Neural cell (in vitro differentiated cells): ENCODE results near the gene LARGE1. TPM values are rescaled to one million over a fixed set of nuclear protein-coding genes. Genes with fewer than 3 reads are reported as not detected.

Source experiments
- H2AFZ ChIP-seq: fragments of 200-600, 300-800 bp; sonication (generic), shearing (Covaris generic); 2 replicates; pipeline ENCODE4 v1.6.0; 2014; ENCODE audit warnings: low read depth, mild to moderate bottlenecking, antibody characterized with exemption, low read length, moderate library complexity
- H3F3A ChIP-seq: fragments of 200-600 bp; shearing (Covaris generic); 2 replicates; pipeline ENCODE4 v1.6.1; 2016; ENCODE audit warnings: mild to moderate bottlenecking, moderate library complexity, mixed read lengths, antibody characterized with exemption, low read length; ENCODE audit not compliant: insufficient read depth, poor library complexity, severe bottlenecking
- H3K27ac ChIP-seq: fragments of 200-600, 300-800 bp; sonication (generic), shearing (Covaris generic); 2 replicates; pipeline ENCODE4 v1.5.1; 2014; ENCODE audit warnings: mild to moderate bottlenecking, low read length, moderate library complexity
- H3K27me3 ChIP-seq: fragments of 300-800, 200-600 bp; sonication (generic), shearing (Covaris generic); 2 replicates; pipeline ENCODE4 v1.6.0; 2014; ENCODE audit warnings: mild to moderate bottlenecking, low read depth, low read length, moderate library complexity; ENCODE audit not compliant: insufficient read depth
- H3K36me3 ChIP-seq: fragments of 300-800, 200-600 bp; sonication (generic), shearing (Covaris generic); 2 replicates; pipeline ENCODE4 v1.5.1; 2014; ENCODE audit warnings: mild to moderate bottlenecking, antibody characterized with exemption, low read length, moderate library complexity; ENCODE audit not compliant: insufficient read depth
- H3K4me2 ChIP-seq: fragments of 300-800, 200-600 bp; sonication (generic), shearing (Covaris generic); 2 replicates; pipeline ENCODE4 v1.6.0; 2014; ENCODE audit warnings: mild to moderate bottlenecking, low read length
- H3K4me3 ChIP-seq: fragments of 300-800, 200-600 bp; sonication (generic), shearing (Covaris generic); 2 replicates; pipeline ENCODE4 v1.5.1; 2014; ENCODE audit warnings: mild to moderate bottlenecking, low read length, moderate library complexity
- H3K79me2 ChIP-seq: fragments of 200-600 bp; shearing (Covaris generic); replicated peaks from 2 replicates; pipeline ENCODE4 v1.6.0; 2014; ENCODE audit warnings: mild to moderate bottlenecking, low read length, moderate library complexity; ENCODE audit not compliant: insufficient read depth
- H3K9ac ChIP-seq: fragments of 300-800, 200-600 bp; sonication (generic), shearing (Covaris generic); 2 replicates; pipeline ENCODE4 v1.6.1; 2016; ENCODE audit warnings: mild to moderate bottlenecking, low read length, mixed read lengths
- H3K9me2 ChIP-seq: fragments of 200-600 bp; shearing (Covaris generic); 2 replicates; pipeline ENCODE4 v1.6.1; 2016; ENCODE audit warnings: mild to moderate bottlenecking, low read length, mixed read lengths; ENCODE audit not compliant: insufficient read depth
- H3K9me3 ChIP-seq: fragments of 200-600, 300-800 bp; sonication (generic), shearing (Covaris generic); 2 replicates; pipeline ENCODE4 v1.6.1; 2016; ENCODE audit warnings: mild to moderate bottlenecking, mixed run types, low read length, moderate library complexity, mixed read lengths
- H4K20me1 ChIP-seq: fragments of 200-600 bp; shearing (Covaris generic); 2 replicates; pipeline ENCODE4 v1.6.1; 2016; ENCODE audit warnings: mild to moderate bottlenecking, mixed run types; ENCODE audit not compliant: insufficient read depth
- CTCF ChIP-seq: fragments of 450-650 bp; IDR thresholded peaks from 2 replicates; pipeline ENCODE4 v1.5.1; 2014; ENCODE audit warnings: antibody characterized with exemption, mild to moderate bottlenecking, moderate library complexity; ENCODE audit not compliant: poor library complexity, severe bottlenecking
- EP300 ChIP-seq: fragments of 450-650 bp; conservative IDR thresholded peaks from 2 replicates; pipeline ENCODE4 v1.6.1; 2014; ENCODE audit warnings: antibody characterized with exemption, mild to moderate bottlenecking, moderate library complexity; ENCODE audit not compliant: poor library complexity, severe bottlenecking
- EZH2 ChIP-seq: fragments of 200-600, 300-800 bp; shearing (Covaris generic), sonication (generic); IDR thresholded peaks from 2 replicates; pipeline ENCODE4 v1.6.1; 2014; ENCODE audit warnings: antibody characterized with exemption, low read length, borderline replicate concordance, mild to moderate bottlenecking; ENCODE audit not compliant: insufficient read depth, poor library complexity, severe bottlenecking
- MXI1 ChIP-seq: fragments of 450-650 bp; conservative IDR thresholded peaks from 2 replicates; pipeline ENCODE4 v1.6.1; 2014; ENCODE audit warnings: antibody characterized with exemption, mild to moderate bottlenecking; ENCODE audit not compliant: poor library complexity, severe bottlenecking
- POLR2AphosphoS5 ChIP-seq: IDR thresholded peaks from 2 replicates; pipeline ENCODE4 v1.6.1; 2012
- RAD21 ChIP-seq: fragments of 450-650 bp; conservative IDR thresholded peaks from 2 replicates; pipeline ENCODE4 v1.6.1; 2014; ENCODE audit warnings: antibody characterized with exemption, mild to moderate bottlenecking, moderate library complexity
- SMC3 ChIP-seq: fragments of 450-650 bp; conservative IDR thresholded peaks from 2 replicates; pipeline ENCODE4 v1.6.1; 2014; ENCODE audit warnings: antibody characterized with exemption, mild to moderate bottlenecking, moderate library complexity; ENCODE audit not compliant: poor library complexity
- TAF1 ChIP-seq: IDR thresholded peaks from 2 replicates; pipeline ENCODE4 v1.6.1; 2012; ENCODE audit warnings: low read depth
- polyA plus RNA-seq: library from polyadenylated mRNA; depleted of rRNA; stranded (reverse); fragments of >200 nt; gene quantifications from 2 replicates; pipeline ENCODE4 v1.2.3, GENCODE V29; 2014
- TF ChIP-seq, protein P1 (sequence below): IDR thresholded peaks from 2 replicates; pipeline ENCODE4 v1.6.1; 2012; ENCODE audit warnings: borderline replicate concordance

The LARGE1 gene
- polyA plus RNA-seq, 1 donor from 2014 or later = 27.5 TPM

GRCh38 chr22:33831651-33832050 is 88.6 kb downstream of the LARGE1 start:
- Histone ChIP-seq H3K79me2 (no peaks in the 10 kb centered on the region), H3F3A (no peaks in the 10 kb centered on the region), H3K4me2 (no peak overlapping the region), H3K9me2 (no peaks in the 10 kb centered on the region), H3K4me3 (no peak overlapping the region), H3K9ac (no peak overlapping the region), H3K27ac (no peak overlapping the region), H3K27me3 (no peaks in the 10 kb centered on the region), H4K20me1 (no peaks in the 10 kb centered on the region), H3K36me3 (no peaks in the 10 kb centered on the region), H2AFZ (no peak overlapping the region), H3K9me3 (no peaks in the 10 kb centered on the region)
- TF ChIP-seq SMC3 (no peak), EZH2 (no peak), CTCF (no peak)

DNA sequence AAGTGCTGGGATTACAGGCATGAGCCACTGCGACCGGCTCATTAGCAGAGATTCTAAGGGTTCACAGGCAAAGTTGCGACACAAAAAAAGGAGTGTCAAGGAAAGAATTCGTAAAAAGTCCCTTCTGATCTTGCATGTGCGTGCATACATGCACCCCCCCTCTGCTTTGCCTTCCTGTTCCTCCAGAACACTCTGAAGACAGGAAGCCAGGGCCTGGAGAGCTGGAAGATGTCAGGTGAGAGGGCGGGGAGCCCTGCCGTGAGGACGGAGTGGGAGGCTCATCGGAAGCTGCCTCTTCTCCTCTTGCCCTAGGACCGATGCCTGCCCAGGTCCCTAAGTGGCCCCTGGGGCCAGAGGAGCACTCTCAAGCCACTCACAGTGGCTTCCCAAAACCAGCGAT is 89.1 kb downstream of the LARGE1 start:
- H3K27me3 ChIP-seq = no peaks in the 10 kb centered on the region
- H3F3A ChIP-seq = no peaks in the 10 kb centered on the region
- no peak overlapping the region for H3K27ac ChIP-seq
- no peak overlapping the region for H3K4me2 ChIP-seq
- no peaks in the 10 kb centered on the region for H3K36me3 ChIP-seq
- no peaks in the 10 kb centered on the region for H3K9me3 ChIP-seq
- no peaks in the 10 kb centered on the region for H3K9me2 ChIP-seq
- no peak overlapping the region for H3K4me3 ChIP-seq
- TF ChIP-seq RAD21 = no peak
- TF ChIP-seq MXI1 = no peak
- no peak for TF ChIP-seq TAF1
- TF ChIP-seq SMC3 = no peak
- H2AFZ ChIP-seq = no peak overlapping the region
- H3K79me2 ChIP-seq = no peaks in the 10 kb centered on the region
- H3K9ac ChIP-seq = no peak overlapping the region
- H4K20me1 ChIP-seq = no peaks in the 10 kb centered on the region

DNA sequence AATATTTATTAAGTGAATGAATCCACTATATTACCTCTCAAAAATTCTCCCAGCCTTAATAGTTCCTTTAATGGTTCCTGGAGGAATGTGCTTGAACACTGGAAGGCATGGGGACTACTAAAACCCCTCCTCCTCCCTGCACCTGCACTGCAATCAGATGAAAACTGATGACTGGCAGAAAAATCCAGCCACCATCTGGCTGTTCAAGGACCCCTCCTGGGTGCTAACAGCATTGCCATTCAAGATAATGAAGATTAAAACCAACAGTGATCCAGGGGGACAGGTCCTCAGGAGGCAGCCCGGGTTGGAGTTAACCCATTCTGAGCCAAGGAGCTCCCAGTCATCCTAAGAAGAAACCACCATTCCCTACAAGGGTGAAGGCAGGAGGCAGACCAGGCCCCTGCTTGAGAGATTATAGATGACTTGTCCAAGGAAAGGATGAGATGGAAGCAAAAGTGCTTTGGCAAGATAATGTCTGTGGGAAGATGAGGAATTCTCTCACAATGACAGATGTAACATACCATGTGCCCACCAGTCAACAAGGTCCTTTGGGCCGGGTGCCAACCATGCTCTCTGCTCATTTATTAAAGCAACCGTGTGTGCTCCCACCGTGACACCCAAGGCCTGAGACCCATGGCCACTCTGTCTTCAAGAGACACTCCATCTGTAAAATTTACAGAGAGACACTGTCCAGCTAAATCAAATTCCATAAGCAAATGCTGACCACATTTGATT is 90.6 kb downstream of the LARGE1 start:
- H3K27me3 ChIP-seq = no peaks in the 10 kb centered on the region
- no peaks in the 10 kb centered on the region for H3K36me3 ChIP-seq
- H3K9me3 ChIP-seq = no peaks in the 10 kb centered on the region
- H3K9ac ChIP-seq = no peak overlapping the region
- no peak overlapping the region for H3K4me3 ChIP-seq
- no peaks in the 10 kb centered on the region for H3K79me2 ChIP-seq
- H3K4me2 ChIP-seq = no peak overlapping the region
- no peak overlapping the region for H2AFZ ChIP-seq
- TF ChIP-seq POLR2AphosphoS5 (peak; percentile 27), SMC3 (peak; percentile 13), RAD21 (peak; percentile 9), EP300 (no peak), CTCF (peak; percentile 24)
- TF ChIP-seq, protein P1, sequence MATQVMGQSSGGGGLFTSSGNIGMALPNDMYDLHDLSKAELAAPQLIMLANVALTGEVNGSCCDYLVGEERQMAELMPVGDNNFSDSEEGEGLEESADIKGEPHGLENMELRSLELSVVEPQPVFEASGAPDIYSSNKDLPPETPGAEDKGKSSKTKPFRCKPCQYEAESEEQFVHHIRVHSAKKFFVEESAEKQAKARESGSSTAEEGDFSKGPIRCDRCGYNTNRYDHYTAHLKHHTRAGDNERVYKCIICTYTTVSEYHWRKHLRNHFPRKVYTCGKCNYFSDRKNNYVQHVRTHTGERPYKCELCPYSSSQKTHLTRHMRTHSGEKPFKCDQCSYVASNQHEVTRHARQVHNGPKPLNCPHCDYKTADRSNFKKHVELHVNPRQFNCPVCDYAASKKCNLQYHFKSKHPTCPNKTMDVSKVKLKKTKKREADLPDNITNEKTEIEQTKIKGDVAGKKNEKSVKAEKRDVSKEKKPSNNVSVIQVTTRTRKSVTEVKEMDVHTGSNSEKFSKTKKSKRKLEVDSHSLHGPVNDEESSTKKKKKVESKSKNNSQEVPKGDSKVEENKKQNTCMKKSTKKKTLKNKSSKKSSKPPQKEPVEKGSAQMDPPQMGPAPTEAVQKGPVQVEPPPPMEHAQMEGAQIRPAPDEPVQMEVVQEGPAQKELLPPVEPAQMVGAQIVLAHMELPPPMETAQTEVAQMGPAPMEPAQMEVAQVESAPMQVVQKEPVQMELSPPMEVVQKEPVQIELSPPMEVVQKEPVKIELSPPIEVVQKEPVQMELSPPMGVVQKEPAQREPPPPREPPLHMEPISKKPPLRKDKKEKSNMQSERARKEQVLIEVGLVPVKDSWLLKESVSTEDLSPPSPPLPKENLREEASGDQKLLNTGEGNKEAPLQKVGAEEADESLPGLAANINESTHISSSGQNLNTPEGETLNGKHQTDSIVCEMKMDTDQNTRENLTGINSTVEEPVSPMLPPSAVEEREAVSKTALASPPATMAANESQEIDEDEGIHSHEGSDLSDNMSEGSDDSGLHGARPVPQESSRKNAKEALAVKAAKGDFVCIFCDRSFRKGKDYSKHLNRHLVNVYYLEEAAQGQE = no peak
- no peak overlapping the region for H3K27ac ChIP-seq
- H3F3A ChIP-seq = no peaks in the 10 kb centered on the region
- H4K20me1 ChIP-seq = no peaks in the 10 kb centered on the region
- no peaks in the 10 kb centered on the region for H3K9me2 ChIP-seq
